ENCODE data around the gene COG5. TPM values are rescaled to one million over a fixed set of nuclear protein-coding genes. Genes with fewer than 3 reads are reported as not detected.

COG5 gene
- total RNA-seq, 1 donor from 2014 or later, result 39.6 TPM

DNA sequence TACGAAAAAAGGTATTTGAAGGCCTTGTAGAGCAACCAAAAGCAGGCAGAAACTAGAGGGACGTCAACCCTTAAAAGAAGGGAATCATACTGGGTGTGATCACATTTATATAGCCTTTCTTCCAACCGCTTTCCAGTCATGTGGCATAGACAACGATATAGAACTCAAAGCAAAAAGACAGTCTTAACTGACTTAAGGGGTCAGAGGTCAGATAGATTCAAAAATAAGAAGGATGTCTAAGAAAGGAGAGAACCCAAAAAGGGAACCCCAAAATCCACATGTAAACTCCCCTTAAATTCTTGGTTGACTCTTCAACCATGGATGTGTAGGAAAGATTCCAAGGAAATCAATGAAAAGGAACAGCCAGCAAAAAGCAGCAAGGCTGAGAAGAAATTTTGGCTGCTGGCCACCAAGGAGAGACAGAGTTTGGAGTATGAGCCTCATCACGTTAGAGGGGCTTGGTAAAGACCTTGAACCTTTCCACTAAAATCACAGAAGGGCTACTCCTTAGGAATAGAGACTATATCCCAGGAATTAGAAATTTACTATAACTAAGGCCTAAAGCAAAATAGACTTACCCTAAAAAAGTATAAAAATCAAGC, 24.9 kb upstream of the COG5 start:
- H3K4me3 ChIP-seq, result no peak overlapping the region
- intact Hi-C loops (cut with DNase I), result no loop called here
- ATAC-seq (no peak), DNase-seq (no peak)
- H3K27me3 ChIP-seq, result no peaks in the 10 kb centered on the region
- no peak overlapping the region for H3K27ac ChIP-seq
- TF ChIP-seq, protein P1, sequence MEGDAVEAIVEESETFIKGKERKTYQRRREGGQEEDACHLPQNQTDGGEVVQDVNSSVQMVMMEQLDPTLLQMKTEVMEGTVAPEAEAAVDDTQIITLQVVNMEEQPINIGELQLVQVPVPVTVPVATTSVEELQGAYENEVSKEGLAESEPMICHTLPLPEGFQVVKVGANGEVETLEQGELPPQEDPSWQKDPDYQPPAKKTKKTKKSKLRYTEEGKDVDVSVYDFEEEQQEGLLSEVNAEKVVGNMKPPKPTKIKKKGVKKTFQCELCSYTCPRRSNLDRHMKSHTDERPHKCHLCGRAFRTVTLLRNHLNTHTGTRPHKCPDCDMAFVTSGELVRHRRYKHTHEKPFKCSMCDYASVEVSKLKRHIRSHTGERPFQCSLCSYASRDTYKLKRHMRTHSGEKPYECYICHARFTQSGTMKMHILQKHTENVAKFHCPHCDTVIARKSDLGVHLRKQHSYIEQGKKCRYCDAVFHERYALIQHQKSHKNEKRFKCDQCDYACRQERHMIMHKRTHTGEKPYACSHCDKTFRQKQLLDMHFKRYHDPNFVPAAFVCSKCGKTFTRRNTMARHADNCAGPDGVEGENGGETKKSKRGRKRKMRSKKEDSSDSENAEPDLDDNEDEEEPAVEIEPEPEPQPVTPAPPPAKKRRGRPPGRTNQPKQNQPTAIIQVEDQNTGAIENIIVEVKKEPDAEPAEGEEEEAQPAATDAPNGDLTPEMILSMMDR (IDR thresholded peaks at IDR 0.05), result no peak
- peaks cover 36% of the 10 kb centered on the region for H3K36me3 ChIP-seq
- H3K9me3 ChIP-seq, result no peaks in the 10 kb centered on the region
- H3K4me1 ChIP-seq, result no peaks in the 10 kb centered on the region

DNA sequence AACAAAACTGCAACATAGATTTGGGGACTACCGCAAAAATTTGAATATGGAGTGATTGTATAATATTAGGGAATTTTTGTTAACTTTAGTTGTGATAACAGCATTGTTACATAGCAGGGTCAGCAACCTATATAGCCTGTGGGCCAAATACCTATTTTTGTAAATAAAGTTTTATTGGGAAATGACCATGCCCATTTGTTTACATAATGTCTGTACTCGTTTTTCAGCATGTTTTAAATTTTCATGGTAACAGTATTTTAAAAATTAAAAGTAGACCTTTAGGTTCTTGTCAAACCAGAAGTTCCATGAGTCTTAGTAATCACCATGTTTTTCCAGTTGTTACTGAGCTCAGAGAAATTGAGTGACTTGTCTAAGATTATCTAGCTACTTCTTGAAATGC, 21.0 kb upstream of the COG5 start:
- peaks cover 34% of the 10 kb centered on the region for H3K36me3 ChIP-seq
- no peak for DNase-seq
- H3K4me1 ChIP-seq, result peaks cover 12% of the 10 kb centered on the region
- no peak overlapping the region for H3K27ac ChIP-seq
- H3K9me3 ChIP-seq, result no peaks in the 10 kb centered on the region
- H3K27me3 ChIP-seq, result no peaks in the 10 kb centered on the region
- TF ChIP-seq, protein P1 (IDR thresholded peaks at IDR 0.05), result no peak
- intact Hi-C loops (cut with DNase I), result no loop called here
- no peak for ATAC-seq
- H3K4me3 ChIP-seq, result no peak overlapping the region

DNA sequence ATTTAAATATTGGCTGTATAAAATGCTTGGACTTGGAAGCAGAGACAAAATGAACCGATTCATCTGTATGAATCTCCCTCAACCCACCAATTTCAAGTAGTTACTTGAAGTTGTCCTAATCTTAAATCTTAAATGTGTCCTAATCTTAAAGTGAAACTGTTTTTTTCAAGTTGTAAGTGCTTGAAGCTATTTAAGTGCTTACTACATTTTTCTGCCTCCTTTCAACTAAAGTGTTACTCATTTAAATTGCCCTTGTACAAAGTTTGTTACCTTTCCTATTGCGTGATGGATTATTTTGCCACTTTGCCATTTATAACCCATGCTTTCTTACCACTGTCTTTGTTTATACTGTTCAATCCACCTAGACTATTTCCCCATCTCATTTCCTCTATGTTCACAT, 19.2 kb upstream of the COG5 start:
- Histone ChIP-seq H3K4me3 (no peak overlapping the region), H3K4me1 (peaks cover 18% of the 10 kb centered on the region), H3K27ac (no peak overlapping the region), H3K27me3 (no peaks in the 10 kb centered on the region), H3K9me3 (no peaks in the 10 kb centered on the region), H3K36me3 (peaks cover 34% of the 10 kb centered on the region)
- TF ChIP-seq, protein P1 (IDR thresholded peaks at IDR 0.05), result no peak
- intact Hi-C loops (cut with DNase I), result no loop called here
- ATAC-seq (no peak), DNase-seq (no peak)

DNA sequence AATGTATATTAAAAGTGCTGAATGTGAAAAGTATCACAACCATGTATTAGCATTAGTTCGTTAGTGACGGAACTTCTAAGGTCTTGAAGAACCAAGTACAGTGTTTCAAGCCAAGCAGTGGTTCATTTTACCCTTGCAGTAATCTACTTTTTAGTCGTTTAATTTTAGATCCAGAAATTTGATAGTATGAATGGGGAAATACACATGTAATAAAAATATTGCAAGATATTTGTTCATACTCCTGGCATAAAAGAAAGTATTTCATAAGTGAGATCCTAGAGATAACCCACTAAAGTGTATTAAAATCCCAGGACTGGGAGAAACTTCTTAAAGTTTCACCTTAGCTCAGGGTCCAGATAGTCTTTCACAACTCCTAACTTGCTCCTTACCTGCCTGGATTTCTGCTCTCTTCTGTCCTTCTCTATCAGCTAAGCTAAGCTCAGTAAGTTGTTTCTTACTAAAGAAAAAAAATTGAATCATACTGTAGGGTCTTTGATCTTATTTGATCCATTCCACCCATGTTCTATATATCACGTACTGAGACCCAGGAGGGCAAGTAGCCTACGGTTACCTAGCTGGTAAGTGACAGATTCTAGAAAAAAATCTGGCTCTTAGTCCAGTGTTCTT, 17.8 kb upstream of the COG5 start:
- peaks cover 22% of the 10 kb centered on the region for H3K36me3 ChIP-seq
- no peaks in the 10 kb centered on the region for H3K9me3 ChIP-seq
- DNase-seq, result no peak
- intact Hi-C loops (cut with DNase I), result no loop called here
- no peak overlapping the region for H3K27ac ChIP-seq
- H3K27me3 ChIP-seq, result no peaks in the 10 kb centered on the region
- TF ChIP-seq, protein P1 (IDR thresholded peaks at IDR 0.05), result no peak
- H3K4me1 ChIP-seq, result peaks cover 18% of the 10 kb centered on the region
- ATAC-seq, result no peak
- peak overlapping the region; percentile 86 for H3K4me3 ChIP-seq

DNA sequence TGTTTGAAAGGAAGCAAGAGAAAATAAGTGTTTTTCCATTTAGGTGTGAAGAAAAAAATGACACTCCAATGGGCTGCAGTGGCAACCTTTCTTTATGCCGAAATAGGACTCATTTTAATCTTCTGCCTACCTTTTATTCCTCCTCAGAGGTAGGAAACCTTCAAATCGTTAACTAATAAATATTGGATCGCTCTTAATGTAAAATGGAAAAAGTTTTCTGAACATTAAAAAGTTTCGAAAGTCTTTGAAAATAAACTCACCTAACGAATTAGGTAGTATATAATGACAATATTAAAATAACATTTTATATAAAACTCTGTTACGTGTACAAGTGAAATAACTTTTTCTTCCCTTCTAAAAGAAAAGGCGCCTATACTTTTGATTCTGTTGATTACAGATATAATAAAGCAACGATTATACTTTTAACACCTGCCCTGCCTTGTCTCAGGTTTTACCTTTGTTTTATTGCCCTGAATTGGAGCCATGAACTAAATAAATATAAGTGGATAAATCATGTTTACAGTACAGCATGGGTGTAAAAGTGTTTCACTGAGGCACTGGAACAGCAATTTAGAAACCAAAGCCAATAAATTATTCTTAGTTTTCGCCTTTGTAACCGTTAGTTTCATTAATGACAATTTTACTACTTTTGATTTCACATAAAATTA, 17.1 kb upstream of the COG5 start:
- Histone ChIP-seq H3K27ac (peak overlapping the region; percentile 92), H3K9me3 (no peaks in the 10 kb centered on the region), H3K4me3 (peak overlapping the region; percentile 86), H3K27me3 (no peaks in the 10 kb centered on the region), H3K36me3 (peaks cover 17% of the 10 kb centered on the region), H3K4me1 (peaks cover 18% of the 10 kb centered on the region)
- DNase-seq (no peak), ATAC-seq (no peak)
- intact Hi-C loops (cut with DNase I), result no loop called here
- TF ChIP-seq, protein P1 (IDR thresholded peaks at IDR 0.05), result no peak
